Sigmoid colon (tissue), 3 donors: ENCODE results near the gene PLXNB1.

Experiments
- POLR2A ChIP-seq, 2 donors: fragments of 450-650 bp; IDR thresholded peaks; one replicate each; pipeline ENCODE4 v1.6.1; 2016; ENCODE audit warnings: antibody characterized with exemption in 2 of 2, mild to moderate bottlenecking in 2 of 2, moderate library complexity in 2 of 2
- TF ChIP-seq, protein P1 (sequence below), 4 experiments: fragments of 450-650 bp in 3 of 4; fragments of 200-600 bp in 1 of 4; IDR thresholded peaks; one replicate each; pipeline ENCODE4 v1.5.1; 2016 to 2019; ENCODE audit warnings: antibody characterized with exemption in 4 of 4, mild to moderate bottlenecking in 3 of 4, moderate library complexity in 2 of 4

GRCh38 chr3:48419597-48419996, 10.3 kb downstream of the PLXNB1 start:
- TF ChIP-seq, protein P1, sequence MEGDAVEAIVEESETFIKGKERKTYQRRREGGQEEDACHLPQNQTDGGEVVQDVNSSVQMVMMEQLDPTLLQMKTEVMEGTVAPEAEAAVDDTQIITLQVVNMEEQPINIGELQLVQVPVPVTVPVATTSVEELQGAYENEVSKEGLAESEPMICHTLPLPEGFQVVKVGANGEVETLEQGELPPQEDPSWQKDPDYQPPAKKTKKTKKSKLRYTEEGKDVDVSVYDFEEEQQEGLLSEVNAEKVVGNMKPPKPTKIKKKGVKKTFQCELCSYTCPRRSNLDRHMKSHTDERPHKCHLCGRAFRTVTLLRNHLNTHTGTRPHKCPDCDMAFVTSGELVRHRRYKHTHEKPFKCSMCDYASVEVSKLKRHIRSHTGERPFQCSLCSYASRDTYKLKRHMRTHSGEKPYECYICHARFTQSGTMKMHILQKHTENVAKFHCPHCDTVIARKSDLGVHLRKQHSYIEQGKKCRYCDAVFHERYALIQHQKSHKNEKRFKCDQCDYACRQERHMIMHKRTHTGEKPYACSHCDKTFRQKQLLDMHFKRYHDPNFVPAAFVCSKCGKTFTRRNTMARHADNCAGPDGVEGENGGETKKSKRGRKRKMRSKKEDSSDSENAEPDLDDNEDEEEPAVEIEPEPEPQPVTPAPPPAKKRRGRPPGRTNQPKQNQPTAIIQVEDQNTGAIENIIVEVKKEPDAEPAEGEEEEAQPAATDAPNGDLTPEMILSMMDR (IDR thresholded peaks at IDR 0.05), result no peak
- TF ChIP-seq POLR2A (IDR thresholded peaks at IDR 0.05), result no peak
